HG02763 (cell line): ENCODE data around the gene MAD1L1.
"Not testable (repeated sequence)": the region's sequence is repeated elsewhere in the genome, so short reads cannot be mapped to it uniquely, and the experiment has no call there.

Source experiments
- ATAC-seq: cut with Tn5 transposase; IDR thresholded peaks from one replicate; pipeline ENCODE4 v1.9.1; 2021; ENCODE audit warnings: mild to moderate bottlenecking, moderate library complexity; ENCODE audit not compliant: unreplicated experiment

Gene MAD1L1

GRCh38 chr7:1874590-1875391 lies 358.0 kb downstream of the MAD1L1 start:
- not testable (repeated sequence) for ATAC-seq

GRCh38 chr7:1873857-1874589 lies 358.7 kb downstream of the MAD1L1 start:
- ATAC-seq, result no peak

GRCh38 chr7:1873421-1873820 lies 359.3 kb downstream of the MAD1L1 start:
- no peak for ATAC-seq

DNA sequence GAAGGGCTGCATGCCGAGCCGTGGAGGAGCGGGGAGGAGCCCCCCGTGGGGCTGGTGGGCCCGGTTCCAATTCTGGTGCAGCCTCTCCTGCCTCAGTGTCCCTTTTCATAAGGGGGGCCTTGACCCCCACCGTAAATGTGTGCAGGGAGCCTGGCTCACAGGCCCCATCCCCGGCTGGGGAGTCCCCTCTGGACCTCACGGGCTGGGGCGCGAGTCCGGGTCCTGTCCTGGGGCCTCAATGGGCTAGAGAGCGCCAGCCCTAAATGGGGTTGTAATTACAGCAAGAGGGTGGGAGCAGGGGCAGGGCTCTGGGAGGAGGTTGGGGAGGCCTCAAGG lies 359.7 kb downstream of the MAD1L1 start:
- ATAC-seq, result no peak

- no peak for ATAC-seq
Observed at GRCh38 chr7:1872191-1873069, 360.3 kb downstream of the MAD1L1 start.

DNA sequence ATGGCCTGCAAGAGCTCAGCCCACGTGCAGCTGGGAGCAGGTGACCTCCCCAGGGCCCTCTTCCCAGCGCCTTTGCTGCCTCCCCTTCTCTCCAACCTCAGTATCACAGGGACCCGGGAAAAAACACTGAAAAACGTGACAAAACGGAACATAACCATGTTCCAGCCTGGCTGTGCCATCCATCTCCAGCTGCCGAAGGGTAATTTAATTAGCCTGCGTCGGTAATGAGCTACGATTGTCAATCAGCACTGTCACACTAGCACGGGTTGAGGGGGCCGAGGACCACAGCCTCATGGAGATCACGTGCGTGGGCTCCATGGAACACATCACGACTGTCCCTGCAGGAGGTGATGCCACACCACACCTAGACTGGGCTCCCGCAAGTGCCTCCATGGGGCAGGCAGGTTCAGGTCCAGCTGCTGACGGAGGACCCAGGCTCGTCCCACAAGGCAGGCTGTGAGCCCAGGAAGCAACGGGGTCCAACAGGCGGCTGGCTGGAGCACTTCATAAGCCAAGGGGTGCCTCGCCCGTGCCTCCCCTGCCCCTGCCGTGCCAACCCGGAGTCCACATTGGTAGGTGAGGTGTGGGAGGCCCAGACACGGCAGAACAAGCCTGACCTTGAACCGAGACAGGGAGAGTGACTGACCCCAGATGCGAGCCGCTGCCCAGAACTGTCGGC lies 363.2 kb downstream of the MAD1L1 start:
- no peak for ATAC-seq

DNA sequence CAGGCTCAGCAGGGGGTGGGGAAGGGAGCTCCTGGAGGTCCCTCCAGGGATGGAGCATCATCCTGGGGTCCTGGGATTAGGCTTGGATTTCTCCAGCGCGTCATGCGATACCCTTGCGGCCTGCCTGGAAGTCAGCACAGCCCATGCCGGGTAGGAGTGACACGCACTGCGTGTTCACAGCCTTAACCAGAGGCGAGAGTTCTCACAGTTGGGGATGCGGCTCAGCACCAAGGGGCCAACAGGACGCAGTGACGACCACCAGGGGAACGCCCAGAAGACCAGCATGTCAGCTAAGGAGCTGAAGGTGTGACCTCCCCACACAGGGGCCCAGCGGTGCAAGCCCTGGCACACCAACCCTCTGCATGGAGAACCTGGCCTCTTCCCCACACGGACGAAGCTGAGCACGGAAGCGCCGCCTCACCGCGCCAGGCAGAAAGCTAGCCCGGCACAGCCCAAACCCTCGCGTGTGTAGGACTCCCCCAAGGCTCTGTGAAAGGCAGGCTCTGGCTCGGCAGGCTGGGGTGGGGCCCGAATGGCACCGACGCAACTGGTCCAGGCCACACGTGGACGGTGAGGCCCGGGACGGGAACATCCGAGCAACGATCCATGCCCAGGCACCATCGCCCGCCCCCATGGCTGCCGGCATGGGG lies 364.1 kb downstream of the MAD1L1 start:
- no peak for ATAC-seq

DNA sequence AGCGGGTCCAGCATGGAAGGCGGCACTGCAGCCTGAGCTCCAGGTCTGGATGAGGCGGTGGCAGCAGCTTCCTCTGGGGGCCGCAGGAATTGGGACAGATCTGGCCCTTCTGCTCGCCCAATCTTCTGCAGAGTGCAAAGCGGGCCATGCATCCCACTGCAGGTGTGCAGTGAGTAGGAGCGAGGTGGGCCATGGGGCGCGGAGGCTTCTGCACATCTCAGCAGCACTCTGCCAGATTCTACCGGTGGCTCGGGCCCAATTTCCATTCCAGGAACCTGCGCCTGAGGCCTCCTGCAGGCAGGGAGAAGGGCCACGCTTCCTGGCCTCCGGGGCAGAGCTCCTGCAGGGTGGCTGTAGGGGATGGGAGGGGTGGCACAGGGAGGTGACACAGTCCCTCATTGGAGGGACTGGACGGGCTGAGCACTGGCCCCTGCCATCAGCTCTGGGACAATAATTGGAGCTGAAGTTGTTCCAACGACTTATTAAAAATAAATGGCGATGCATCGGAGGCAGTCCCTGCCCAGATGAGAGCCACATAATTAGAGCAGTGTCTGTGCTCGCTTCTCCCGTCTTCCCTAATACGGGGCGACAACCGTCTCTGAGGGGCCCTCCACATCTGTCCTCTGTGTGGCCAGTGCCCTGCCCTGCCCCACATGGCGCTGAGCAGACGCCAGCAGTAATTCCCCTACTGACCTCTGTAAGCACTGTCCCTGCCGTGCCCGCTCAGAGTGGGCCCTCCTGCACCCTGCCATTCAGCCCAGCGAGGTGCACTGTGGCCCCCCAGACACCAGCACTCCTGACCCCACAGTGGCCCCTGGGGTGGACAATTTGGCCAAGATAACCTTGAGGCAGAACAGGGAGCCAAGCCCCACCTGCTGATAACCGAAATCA lies 365.1 kb downstream of the MAD1L1 start:
- no peak for ATAC-seq

- ATAC-seq, result no peak
Observed at GRCh38 chr7:1866601-1867000, 366.1 kb downstream of the MAD1L1 start.

GRCh38 chr7:1865571-1866255 lies 367.0 kb downstream of the MAD1L1 start:
- ATAC-seq, result no peak

DNA sequence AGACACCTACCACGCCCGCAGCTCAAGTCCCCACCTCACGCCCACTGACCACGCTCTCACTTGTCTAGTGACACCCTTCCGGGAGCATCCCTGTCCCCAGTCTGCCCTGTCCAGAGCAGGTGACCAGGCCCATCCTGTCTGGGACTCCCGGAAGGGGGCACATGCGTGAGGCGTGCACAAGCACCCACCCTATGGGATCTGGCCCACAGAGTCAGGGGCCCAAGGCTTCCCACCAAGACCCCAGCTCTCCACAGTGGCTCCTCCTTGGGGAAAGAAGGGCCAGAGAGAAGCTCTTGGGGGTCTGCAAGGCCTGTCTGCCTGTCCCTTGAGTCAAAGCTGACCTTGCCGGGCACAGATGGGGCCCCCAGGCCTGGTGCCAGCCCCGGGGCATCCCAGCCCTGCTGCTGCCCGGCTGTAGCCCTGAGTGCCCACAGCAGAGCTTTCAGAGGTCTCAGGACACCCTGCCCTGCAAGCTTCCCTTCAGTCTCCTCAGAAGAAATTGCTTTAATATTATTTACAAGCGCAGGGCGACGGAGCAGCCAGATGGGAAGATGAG lies 367.7 kb downstream of the MAD1L1 start:
- ATAC-seq, result no peak

DNA sequence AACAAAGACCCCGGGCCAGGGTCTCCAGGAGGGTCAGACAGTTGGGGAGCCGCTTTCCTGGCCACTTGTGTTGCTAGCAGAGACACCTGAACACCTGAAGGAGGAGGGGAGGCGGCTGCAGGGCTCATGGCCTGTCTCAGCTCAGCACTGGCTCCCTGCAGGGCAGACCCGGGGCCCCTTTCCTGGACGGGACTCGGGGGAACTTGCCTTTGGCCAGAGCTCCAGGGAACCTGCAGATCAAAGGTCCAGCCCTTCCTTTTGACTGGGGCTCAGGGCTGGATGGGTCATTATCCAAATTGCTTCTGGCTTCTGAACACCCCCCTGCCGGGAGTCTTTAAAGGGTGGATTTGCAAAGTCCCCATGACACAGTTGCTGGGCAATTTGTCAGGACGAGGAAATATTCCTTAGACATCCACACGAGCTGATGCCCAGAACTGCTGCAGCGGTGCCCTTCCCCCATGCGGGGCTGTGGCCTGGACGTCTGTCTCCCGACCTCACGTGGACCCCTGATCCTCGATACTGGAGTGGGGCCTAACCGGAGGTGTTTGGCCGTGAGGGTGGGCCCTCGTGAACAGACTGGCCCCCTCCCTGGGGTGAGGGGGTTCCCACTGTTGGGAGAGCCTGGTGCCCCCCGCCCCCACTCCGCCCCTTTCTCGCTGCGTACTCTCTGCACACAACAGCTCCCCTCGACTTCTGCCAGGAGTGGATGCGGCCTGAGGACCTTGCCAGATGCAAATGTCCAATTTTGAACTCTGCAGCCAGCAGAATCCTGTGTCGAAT lies 368.4 kb downstream of the MAD1L1 start:
- no peak for ATAC-seq

DNA sequence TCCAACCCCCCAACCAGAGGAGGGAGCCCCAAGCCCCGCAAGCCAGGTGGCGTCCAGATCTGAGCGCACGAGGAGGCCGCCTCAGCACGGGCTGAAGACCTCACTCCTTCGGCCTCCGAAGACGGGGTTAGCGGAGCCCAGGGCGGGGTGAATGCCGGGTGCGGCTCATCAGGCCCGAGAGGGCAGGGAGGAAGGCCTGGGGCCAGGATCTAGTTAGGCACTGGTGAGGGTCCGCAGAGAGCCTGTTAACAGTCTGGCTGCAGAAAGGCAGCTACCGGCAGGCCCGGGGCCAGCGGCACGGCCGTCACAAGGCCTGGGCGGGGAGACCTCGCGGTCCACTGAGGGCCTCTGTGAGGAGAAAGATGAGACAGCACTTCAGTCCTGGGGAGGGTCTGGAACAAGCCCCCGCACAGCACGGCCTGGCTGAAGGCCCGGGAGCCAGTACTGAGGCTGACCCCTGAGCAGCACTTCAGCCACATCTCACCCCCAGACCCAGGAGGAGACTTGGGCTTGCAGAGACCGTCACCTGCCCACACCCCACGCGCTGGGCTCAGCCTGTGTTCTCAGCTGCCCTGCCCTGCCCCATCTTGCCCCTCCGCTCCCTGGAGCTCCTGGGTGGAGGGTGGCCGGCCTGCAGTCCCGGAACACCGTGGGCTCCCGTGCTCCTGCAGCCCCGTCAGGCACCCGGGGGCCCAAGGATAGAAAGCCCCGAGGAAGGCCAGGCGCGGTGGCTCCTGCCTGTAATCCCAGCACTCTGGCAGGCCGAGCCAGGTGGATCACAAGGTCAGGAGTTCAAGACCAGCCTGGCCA lies 369.4 kb downstream of the MAD1L1 start:
- no peak for ATAC-seq

GRCh38 chr7:1862560-1862959 lies 370.2 kb downstream of the MAD1L1 start:
- no peak for ATAC-seq

- no peak for ATAC-seq
Observed at GRCh38 chr7:1861799-1862458, 370.8 kb downstream of the MAD1L1 start.
